ENCODE results near the gene KLHL5.
"Not testable (repeated sequence)": the region's sequence is repeated elsewhere in the genome, so short reads cannot be mapped to it uniquely, and the experiment has no call there.

The KLHL5 gene

GRCh38 chr4:39025552-39026085, 36.4 kb upstream of the KLHL5 start:
- no peak overlapping the region for H3K27ac ChIP-seq
- no peak for TF ChIP-seq CTCF (conservative IDR thresholded peaks at IDR 0.05)

- no peak overlapping the region for H3K27ac ChIP-seq
- TF ChIP-seq CTCF (conservative IDR thresholded peaks at IDR 0.05), result no peak
Observed at GRCh38 chr4:39026096-39026495, 35.9 kb upstream of the KLHL5 start.

- no peak for TF ChIP-seq CTCF (conservative IDR thresholded peaks at IDR 0.05)
- H3K27ac ChIP-seq, result no peak overlapping the region
Observed at GRCh38 chr4:39029752-39030694, 32.0 kb upstream of the KLHL5 start.

- no peak for TF ChIP-seq CTCF (conservative IDR thresholded peaks at IDR 0.05)
- no peak overlapping the region for H3K27ac ChIP-seq
Observed at GRCh38 chr4:39030725-39031124, 31.3 kb upstream of the KLHL5 start.

- not testable (repeated sequence) for H3K27ac ChIP-seq
Observed at GRCh38 chr4:39031590-39032020, 30.4 kb upstream of the KLHL5 start.

GRCh38 chr4:39032218-39033085, 29.6 kb upstream of the KLHL5 start, which contains the start of gene TMEM156:
Gene TMEM156, minus strand, starts transcription at chr4:39032409. Its CDS starts 96 bp downstream, at chr4:39032313.
- no peak within 1 kb of the TSS for H3K27ac ChIP-seq
- no peak for TF ChIP-seq CTCF (conservative IDR thresholded peaks at IDR 0.05)

- H3K27ac ChIP-seq, result no peak overlapping the region
- no peak for TF ChIP-seq CTCF (conservative IDR thresholded peaks at IDR 0.05)
Observed at GRCh38 chr4:39036172-39036571, 25.9 kb upstream of the KLHL5 start.
